AG04449 (cell line): ENCODE results near the gene CABYR.
"Not testable (repeated sequence)": the region's sequence is repeated elsewhere in the genome, so short reads cannot be mapped to it uniquely, and the experiment has no call there.

Source experiments
- CTCF ChIA-PET: fragments of 350-600 bp; formaldehyde crosslinking; extraction: SDS; loops from one replicate; lab custom pipeline; 2021; ENCODE audit warnings: antibody characterized with exemption; lab: Yijun Ruan, JAX
- POLR2A ChIA-PET: fragments of 400-600, 350-600 bp; formaldehyde crosslinking; extraction: SDS; loops from one replicate; lab custom pipeline; 2020; ENCODE audit warnings: antibody characterized with exemption, inconsistent platforms; lab: Yijun Ruan, JAX
- DNase-seq: peaks from one replicate; pipeline ENCODE4 v3.0.0-alpha.2; 2010; ENCODE audit warnings: low read depth, low spot score
- H3K4me3 ChIP-seq: 2 replicates; pipeline ENCODE4 v1.5.1; 2011; ENCODE audit warnings: low read depth, mild to moderate bottlenecking, control low read depth, low read length
- CTCF ChIP-seq: IDR thresholded peaks from one replicate; pipeline ENCODE4 v1.5.1; 2011; ENCODE audit warnings: mild to moderate bottlenecking, moderate library complexity, low read length, control low read depth, inconsistent platforms; ENCODE audit not compliant: insufficient read depth; ENCODE audit errors: missing control alignments

The CABYR gene

GRCh38 chr18:24140697-24141096, 1.8 kb downstream of the CABYR start:
- no peak for TF ChIP-seq CTCF

GRCh38 chr18:24142376-24142775, 3.5 kb downstream of the CABYR start:
- CTCF ChIA-PET = interaction anchor here (1.0 to 1.8 kb wide), 5 partner anchors 10 to 217 kb away, joined by 3 to 5 read pairs (median 4); no protein-coding TSS in a partner anchor
- DNase-seq = no peak
- H3K4me3 ChIP-seq = no peak overlapping the region
- no peak for TF ChIP-seq CTCF
- POLR2A ChIA-PET = no interaction called here

More at GRCh38 chr18:24140697-24141096, 1.8 kb downstream of the CABYR start:
- CTCF ChIA-PET = interaction anchor here (1.6 to 1.8 kb wide), 2 partner anchors 12 to 17 kb away, joined by 4 to 5 read pairs; no protein-coding TSS in a partner anchor
- POLR2A ChIA-PET = no interaction called here
- H3K4me3 ChIP-seq = no peak overlapping the region
- no peak for DNase-seq

- POLR2A ChIA-PET = interaction anchor here (2.4 kb wide), 1 partner anchor 11 kb away, joined by 10 read pairs; the partner anchor contains the start of gene CABYR
- CTCF ChIA-PET, DNase-seq, H3K4me3 ChIP-seq: not testable (repeated sequence)
Observed at GRCh38 chr18:24149591-24149990, 10.7 kb downstream of the CABYR start.

- H3K4me3 ChIP-seq = no peak overlapping the region
- POLR2A ChIA-PET = no interaction called here
- TF ChIP-seq CTCF = no peak
Observed at GRCh38 chr18:24153397-24153796, 14.5 kb downstream of the CABYR start.

GRCh38 chr18:24157855-24158254, 19.0 kb downstream of the CABYR start:
- no peak for TF ChIP-seq CTCF
- POLR2A ChIA-PET = no interaction called here
- CTCF ChIA-PET = interaction anchor here (1.5 to 2.6 kb wide), 2 partner anchors 16 to 19 kb away, joined by 5 to 16 read pairs; no protein-coding TSS in a partner anchor
- DNase-seq = no peak
- H3K4me3 ChIP-seq = no peak overlapping the region

More at GRCh38 chr18:24153397-24153796, 14.5 kb downstream of the CABYR start:
- CTCF ChIA-PET = interaction anchor here (0.8 to 1.0 kb wide), 2 partner anchors 23 to 25 kb away, joined by 3 read pairs; no protein-coding TSS in a partner anchor
- DNase-seq = no peak

GRCh38 chr18:24160086-24160485, 21.2 kb downstream of the CABYR start:
- CTCF ChIA-PET = interaction anchor here (1.4 kb wide), 1 partner anchor 17 kb away, joined by 6 read pairs; no protein-coding TSS in a partner anchor

More at GRCh38 chr18:24160086-24160485, 21.2 kb downstream of the CABYR start:
- TF ChIP-seq CTCF = no peak
- no peak for DNase-seq
- POLR2A ChIA-PET = no interaction called here
- H3K4me3 ChIP-seq = no peak overlapping the region
